WI38 (cell line): Measurements from ENCODE around the gene OR1L6.

ENCODE experiments used
- H3K4me3 ChIP-seq: 2 replicates; pipeline ENCODE4 v1.5.1; 2011; ENCODE audit warnings: low read depth, mild to moderate bottlenecking, control low read depth, low read length
- CTCF ChIP-seq: IDR thresholded peaks from 2 replicates; pipeline ENCODE4 v1.5.1; 2012; ENCODE audit warnings: low read depth, mild to moderate bottlenecking, control low read depth, low read length

The OR1L6 gene

GRCh38 chr9:122788831-122789230, 46.7 kb downstream of the OR1L6 start, which contains the start of gene OR5C1:
OR5C1 (plus strand) TSS chr9:122788933; CDS start chr9:122788933, 0 bp downstream.
- H3K4me3 ChIP-seq = no peak within 1 kb of the TSS
- TF ChIP-seq CTCF = no peak

GRCh38 chr9:122789256-122790046, 47.3 kb downstream of the OR1L6 start:
- H3K4me3 ChIP-seq = no peak overlapping the region

GRCh38 chr9:122791872-122792669, 50.0 kb downstream of the OR1L6 start:
- TF ChIP-seq CTCF = no peak
- no peak overlapping the region for H3K4me3 ChIP-seq

More at GRCh38 chr9:122789256-122790046, 47.3 kb downstream of the OR1L6 start:
- no peak for TF ChIP-seq CTCF

- no peak overlapping the region for H3K4me3 ChIP-seq
- TF ChIP-seq CTCF = no peak
Observed at GRCh38 chr9:122797316-122798063, 55.4 kb downstream of the OR1L6 start.
